ENCODE measurements around the gene MAGIX.
A peak's percentile ranks its signal among the peaks of the same experiment; 100 is the strongest.

The MAGIX gene

GRCh38 chrX:49190821-49191573, 28.4 kb downstream of the MAGIX start:
- H3K36me3 ChIP-seq, result no peaks in the 10 kb centered on the region; the same call in 1 of the 2 replicates
- DNase-seq, result peak; percentile 89
- no peaks in the 10 kb centered on the region for H3K27me3 ChIP-seq
- H3K4me3 ChIP-seq (ENCODE audit: low read depth, low read length), result peak overlapping the region; percentile 68
- TF ChIP-seq CTCF (IDR thresholded peaks at IDR 0.05; ENCODE audit: low read depth, low read length), result no peak
- H3K9me3 ChIP-seq, result no peaks in the 10 kb centered on the region
- no peaks in the 10 kb centered on the region for H3K4me1 ChIP-seq

GRCh38 chrX:49191574-49192011, 29.0 kb downstream of the MAGIX start:
- DNase-seq, result no peak
- H3K9me3 ChIP-seq, result no peaks in the 10 kb centered on the region
- no peaks in the 10 kb centered on the region for H3K27me3 ChIP-seq

GRCh38 chrX:49192722-49193328, 30.3 kb downstream of the MAGIX start:
- Histone ChIP-seq H3K4me3 (ENCODE audit: low read depth, low read length) (no peak overlapping the region), H3K27me3 (no peaks in the 10 kb centered on the region), H3K4me1 (no peaks in the 10 kb centered on the region), H3K36me3 (no peaks in the 10 kb centered on the region; the same call in 1 of the 2 replicates), H3K9me3 (no peaks in the 10 kb centered on the region)
- DNase-seq, result peak; percentile 45
- TF ChIP-seq CTCF (IDR thresholded peaks at IDR 0.05; ENCODE audit: low read depth, low read length), result peak; percentile 74

More at GRCh38 chrX:49191574-49192011, 29.0 kb downstream of the MAGIX start:
- Histone ChIP-seq H3K4me3 (ENCODE audit: low read depth, low read length) (peak overlapping the region; percentile 68), H3K36me3 (no peaks in the 10 kb centered on the region; the same call in 1 of the 2 replicates), H3K4me1 (no peaks in the 10 kb centered on the region)
- no peak for TF ChIP-seq CTCF (IDR thresholded peaks at IDR 0.05; ENCODE audit: low read depth, low read length)

- Histone ChIP-seq H3K4me3 (ENCODE audit: low read depth, low read length) (no peak overlapping the region), H3K27me3 (no peaks in the 10 kb centered on the region), H3K9me3 (no peaks in the 10 kb centered on the region), H3K4me1 (no peaks in the 10 kb centered on the region), H3K36me3 (no peaks in the 10 kb centered on the region; the same call in 1 of the 2 replicates)
- DNase-seq, result no peak
- no peak for TF ChIP-seq CTCF (IDR thresholded peaks at IDR 0.05; ENCODE audit: low read depth, low read length)
These were observed 31.0 kb downstream of the MAGIX start for GRCh38 chrX:49193542-49193964.

GRCh38 chrX:49197543-49198087, 35.1 kb downstream of the MAGIX start:
- no peaks in the 10 kb centered on the region for H3K27me3 ChIP-seq
- H3K4me1 ChIP-seq, result 0 out of 2 replicates have a peak, but pooled peaks cover 2% of the 10 kb centered on the region
- no peak for TF ChIP-seq CTCF (IDR thresholded peaks at IDR 0.05; ENCODE audit: low read depth, low read length)
- H3K9me3 ChIP-seq, result no peaks in the 10 kb centered on the region
- DNase-seq, result no peak
- H3K4me3 ChIP-seq (ENCODE audit: low read depth, low read length), result no peak overlapping the region
- H3K36me3 ChIP-seq, result no peaks in the 10 kb centered on the region; the same call in 1 of the 2 replicates
